Measurements from ENCODE around the gene SURF6. TPM values are rescaled to one million over a fixed set of nuclear protein-coding genes. Genes with fewer than 3 reads are reported as not detected.
"Not testable (repeated sequence)": the region's sequence is repeated elsewhere in the genome, so short reads cannot be mapped to it uniquely, and the experiment has no call there.

The SURF6 gene
- total RNA-seq, 1 donor: 7.6 TPM

- TF ChIP-seq CTCF (IDR thresholded peaks at IDR 0.05; ENCODE audit: extremely low read depth, low read depth, low read length): no peak
- Histone ChIP-seq H3K36me3 (ENCODE audit: insufficient read depth, low read length) (peaks cover 45% of the 10 kb centered on the region), H3K27ac (ENCODE audit: low read depth, low read length) (no peak overlapping the region), H4K20me1 (ENCODE audit: insufficient read depth, low read length) (peaks cover 21% of the 10 kb centered on the region), H3K27me3 (ENCODE audit: insufficient read depth, low read length) (no peaks in the 10 kb centered on the region), H3K4me2 (ENCODE audit: insufficient read depth, low read length) (no peak overlapping the region), H3K4me3 (ENCODE audit: insufficient read depth, low read length) (no peak overlapping the region), H3K79me2 (ENCODE audit: insufficient read depth, low read length) (peaks cover 31% of the 10 kb centered on the region), H2AFZ (ENCODE audit: low read length) (no peak overlapping the region), H3K4me1 (ENCODE audit: insufficient read depth, low read length) (peaks cover 7% of the 10 kb centered on the region), H3K9me3 (ENCODE audit: low read depth, low read length) (no peaks in the 10 kb centered on the region)
- DNase-seq (ENCODE audit: insufficient read length, low spot score, missing footprints): no peak
Observed at GRCh38 chr9:133331221-133331620, 4.8 kb downstream of the SURF6 start.

- peak; percentile 46 for TF ChIP-seq CTCF (IDR thresholded peaks at IDR 0.05; ENCODE audit: extremely low read depth, low read depth, low read length)
- H2AFZ ChIP-seq (ENCODE audit: low read length): not testable (repeated sequence)
Observed at GRCh38 chr9:133329306-133330156, 6.5 kb downstream of the SURF6 start.

GRCh38 chr9:133327834-133328484 lies 8.0 kb downstream of the SURF6 start:
- Histone ChIP-seq H3K79me2 (ENCODE audit: insufficient read depth, low read length) (peaks cover under 1% of the 10 kb centered on the region), H3K4me1 (ENCODE audit: insufficient read depth, low read length) (no peaks in the 10 kb centered on the region), H3K9me3 (ENCODE audit: low read depth, low read length) (no peaks in the 10 kb centered on the region), H4K20me1 (ENCODE audit: insufficient read depth, low read length) (peaks cover 5% of the 10 kb centered on the region), H3K36me3 (ENCODE audit: insufficient read depth, low read length) (peaks cover 29% of the 10 kb centered on the region), H2AFZ (ENCODE audit: low read length) (no peak overlapping the region), H3K4me3 (ENCODE audit: insufficient read depth, low read length) (no peak overlapping the region), H3K27me3 (ENCODE audit: insufficient read depth, low read length) (no peaks in the 10 kb centered on the region), H3K27ac (ENCODE audit: low read depth, low read length) (no peak overlapping the region), H3K4me2 (ENCODE audit: insufficient read depth, low read length) (no peak overlapping the region)
- no peak for TF ChIP-seq CTCF (IDR thresholded peaks at IDR 0.05; ENCODE audit: extremely low read depth, low read depth, low read length)
- no peak for DNase-seq (ENCODE audit: insufficient read length, low spot score, missing footprints)

More at GRCh38 chr9:133329306-133330156, 6.5 kb downstream of the SURF6 start:
- H4K20me1 ChIP-seq (ENCODE audit: insufficient read depth, low read length): peaks cover 20% of the 10 kb centered on the region
- peaks cover 44% of the 10 kb centered on the region for H3K36me3 ChIP-seq (ENCODE audit: insufficient read depth, low read length)
- H3K4me2 ChIP-seq (ENCODE audit: insufficient read depth, low read length); H3K27me3 ChIP-seq (ENCODE audit: insufficient read depth, low read length); H3K27ac ChIP-seq (ENCODE audit: low read depth, low read length); H3K4me1 ChIP-seq (ENCODE audit: insufficient read depth, low read length); DNase-seq (ENCODE audit: insufficient read length, low spot score, missing footprints); H3K9me3 ChIP-seq (ENCODE audit: low read depth, low read length); H3K4me3 ChIP-seq (ENCODE audit: insufficient read depth, low read length): not testable (repeated sequence)
- H3K79me2 ChIP-seq (ENCODE audit: insufficient read depth, low read length): peaks cover 16% of the 10 kb centered on the region

- H3K4me1 ChIP-seq (ENCODE audit: insufficient read depth, low read length); H3K4me2 ChIP-seq (ENCODE audit: insufficient read depth, low read length); H2AFZ ChIP-seq (ENCODE audit: low read length); H4K20me1 ChIP-seq (ENCODE audit: insufficient read depth, low read length); H3K27ac ChIP-seq (ENCODE audit: low read depth, low read length); H3K9me3 ChIP-seq (ENCODE audit: low read depth, low read length); H3K4me3 ChIP-seq (ENCODE audit: insufficient read depth, low read length); H3K27me3 ChIP-seq (ENCODE audit: insufficient read depth, low read length); DNase-seq (ENCODE audit: insufficient read length, low spot score, missing footprints); H3K79me2 ChIP-seq (ENCODE audit: insufficient read depth, low read length): not testable (repeated sequence)
- peaks cover 20% of the 10 kb centered on the region for H3K36me3 ChIP-seq (ENCODE audit: insufficient read depth, low read length)
Observed at GRCh38 chr9:133327021-133327420, 9.0 kb downstream of the SURF6 start.

All from osteoblast (primary cell).